H1 (cell line): ENCODE results near the gene SYN1. TPM values are rescaled to one million over a fixed set of nuclear protein-coding genes. Genes with fewer than 3 reads are reported as not detected.

Experiments used
- CTCF ChIA-PET: fragments of 300-600 bp; sonication (Branson Sonifier 250); formaldehyde crosslinking; loops from one replicate; lab custom pipeline; 2021; ENCODE audit not compliant: partially characterized antibody; lab: Charles Lee
- POLR2A ChIA-PET: fragments of 300-600 bp; sonication (Branson Sonifier 250); formaldehyde crosslinking; loops from one replicate; lab custom pipeline; 2021; ENCODE audit warnings: inconsistent platforms; ENCODE audit not compliant: partially characterized antibody; lab: Charles Lee
- DNase-seq, 2 experiments: peaks; one replicate each; pipeline versions ENCODE4 v3.0.0 to v3.0.0-alpha.2; 2010 to 2022; ENCODE audit warnings: low spot score in 2 of 2, low read depth in 1 of 2, mixed read lengths in 1 of 2
- FAIRE-seq: peaks from 2 replicates; lab custom pipeline; 2011; peaks lifted over from hg19 to GRCh38; lab: Jason Lieb, UNC
- H2AFZ ChIP-seq: 2 replicates; pipeline ENCODE4 v1.8.1; 2012; ENCODE audit warnings: low read length, inconsistent platforms
- H2AK5ac ChIP-seq: 2 replicates; pipeline ENCODE4 v1.6.1; 2013; ENCODE audit warnings: low read depth, low read length
- H2BK120ac ChIP-seq: replicated peaks from 2 replicates; pipeline ENCODE3; 2013; ENCODE audit warnings: low read depth, low read length, inconsistent platforms
- H2BK12ac ChIP-seq: 2 replicates; pipeline ENCODE4 v1.6.1; 2013; ENCODE audit warnings: low read depth, low read length
- H2BK15ac ChIP-seq: 2 replicates; pipeline ENCODE4 v1.6.1; 2013; ENCODE audit warnings: low read length
- H2BK20ac ChIP-seq: 2 replicates; pipeline ENCODE4 v1.6.1; 2013; ENCODE audit warnings: low read length
- H2BK5ac ChIP-seq: 2 replicates; pipeline ENCODE4 v1.6.1; 2013; ENCODE audit warnings: low read depth, low read length
- H3K14ac ChIP-seq: 2 replicates; pipeline ENCODE4 v1.6.1; 2013; ENCODE audit warnings: inconsistent platforms; ENCODE audit not compliant: insufficient read length
- H3K18ac ChIP-seq: 2 replicates; pipeline ENCODE4 v1.6.1; 2013; ENCODE audit warnings: low read length; ENCODE audit errors: extremely low read depth
- H3K23ac ChIP-seq: 2 replicates; pipeline ENCODE4 v1.6.1; 2013; ENCODE audit warnings: inconsistent platforms; ENCODE audit not compliant: insufficient read length
- H3K23me2 ChIP-seq: 2 replicates; pipeline ENCODE4 v1.6.1; 2013; ENCODE audit warnings: low read depth, low read length
- H3K27ac ChIP-seq: 2 replicates; pipeline ENCODE4 v1.6.1; 2011; ENCODE audit warnings: low read depth, low read length, inconsistent platforms
- H3K27me3 ChIP-seq, 4 experiments: replicated peaks in 1 of 4; 1 replicate in 1 of 4; 2 replicates in 3 of 4; pipeline versions ENCODE4 v1.6.1 to v1.8.1; 2011 to 2013; ENCODE audit warnings: low read length in 3 of 4, mild to moderate bottlenecking in 3 of 4, inconsistent platforms in 2 of 4, mixed read lengths in 2 of 4, moderate library complexity in 1 of 4; ENCODE audit not compliant: control insufficient read depth in 3 of 4, insufficient read depth in 3 of 4; ENCODE audit errors: extremely low read depth in 1 of 4
- H3K36me3 ChIP-seq, 4 experiments: 2 replicates each; pipeline versions ENCODE4 v1.6.1 to v1.8.1; 2011 to 2013; ENCODE audit warnings: mild to moderate bottlenecking in 4 of 4, low read length in 3 of 4, moderate library complexity in 2 of 4, control low read depth in 1 of 4, inconsistent platforms in 1 of 4; ENCODE audit not compliant: insufficient read depth in 4 of 4, control insufficient read depth in 2 of 4
- H3K4ac ChIP-seq: replicated peaks from 2 replicates; pipeline ENCODE3; 2013; ENCODE audit warnings: low read length, low read depth, mixed read lengths, inconsistent platforms; ENCODE audit not compliant: insufficient read length
- H3K4me1 ChIP-seq, 4 experiments: replicated peaks in 1 of 4; 1 replicate in 1 of 4; 2 replicates in 3 of 4; pipeline versions ENCODE4 v1.6.1 to v1.8.1; 2011 to 2013; ENCODE audit warnings: low read length in 3 of 4, inconsistent platforms in 2 of 4, mixed read lengths in 1 of 4; ENCODE audit not compliant: insufficient read depth in 4 of 4, control insufficient read depth in 3 of 4
- H3K4me2 ChIP-seq, 2 experiments: 2 replicates each; pipeline versions ENCODE4 v1.6.1 to v1.8.1; 2011 to 2013; ENCODE audit warnings: low read depth in 2 of 2, low read length in 2 of 2, control low read depth in 1 of 2, inconsistent platforms in 1 of 2, mild to moderate bottlenecking in 1 of 2; ENCODE audit not compliant: insufficient read depth in 1 of 2
- H3K4me3 ChIP-seq, 4 experiments: fragments of 200-600, 300-600 bp in 1 of 4; sonication (generic), shearing (Covaris generic), sonication (Bioruptor Twin) in 1 of 4; 2 replicates each; pipeline versions ENCODE4 v1.5.1 to v1.8.1; 2011 to 2016; ENCODE audit warnings: low read length in 4 of 4, low read depth in 3 of 4, control low read depth in 2 of 4, inconsistent platforms in 2 of 4, mild to moderate bottlenecking in 2 of 4, mixed read lengths in 1 of 4, moderate library complexity in 1 of 4; ENCODE audit not compliant: insufficient read depth in 2 of 4; ENCODE audit errors: extremely low read depth in 1 of 4
- H3K56ac ChIP-seq: replicated peaks from 2 replicates; pipeline ENCODE3; 2013; ENCODE audit warnings: low read depth, mild to moderate bottlenecking, mixed read lengths, low read length, inconsistent platforms; ENCODE audit not compliant: insufficient read length
- H3K79me1 ChIP-seq: 2 replicates; pipeline ENCODE4 v1.6.1; 2013; ENCODE audit warnings: low read depth, low read length, control low read depth
- H3K79me2 ChIP-seq, 2 experiments: 2 replicates each; pipeline versions ENCODE4 v1.6.1 to v1.8.1; 2012 to 2013; ENCODE audit warnings: low read length in 2 of 2, mild to moderate bottlenecking in 2 of 2, inconsistent platforms in 1 of 2; ENCODE audit not compliant: insufficient read depth in 2 of 2, control insufficient read depth in 1 of 2
- H3K9ac ChIP-seq, 4 experiments: replicated peaks in 1 of 4; 1 replicate in 1 of 4; 2 replicates in 3 of 4; pipeline versions ENCODE4 v1.6.1 to v1.8.1; 2011 to 2013; ENCODE audit warnings: low read depth in 3 of 4, low read length in 3 of 4, control low read depth in 2 of 4, mild to moderate bottlenecking in 2 of 4, moderate library complexity in 2 of 4, inconsistent platforms in 1 of 4; ENCODE audit errors: extremely low read depth in 1 of 4
- H3K9me3 ChIP-seq, 2 experiments: 2 replicates each; pipeline versions ENCODE4 v1.6.1 to v1.8.1; 2012 to 2013; ENCODE audit warnings: mild to moderate bottlenecking in 2 of 2, moderate library complexity in 2 of 2, control low read depth in 1 of 2, inconsistent platforms in 1 of 2, low read depth in 1 of 2, low read length in 1 of 2, mixed read lengths in 1 of 2; ENCODE audit not compliant: insufficient read depth in 2 of 2
- H4K20me1 ChIP-seq, 2 experiments: replicated peaks in 1 of 2; 2 replicates each; pipeline versions ENCODE3 to v1.8.1; 2011 to 2013; ENCODE audit warnings: inconsistent platforms in 2 of 2, low read length in 2 of 2, mild to moderate bottlenecking in 1 of 2; ENCODE audit not compliant: insufficient read depth in 2 of 2, control insufficient read depth in 1 of 2
- H4K5ac ChIP-seq: 2 replicates; pipeline ENCODE4 v1.6.1; 2013; ENCODE audit warnings: low read length, low read depth, mixed read lengths, inconsistent platforms; ENCODE audit not compliant: insufficient read length
- H4K8ac ChIP-seq: 2 replicates; pipeline ENCODE4 v1.8.0; 2013; ENCODE audit warnings: mild to moderate bottlenecking, moderate library complexity, low read length, inconsistent platforms; ENCODE audit not compliant: insufficient read depth; ENCODE audit errors: extremely low read depth
- H4K91ac ChIP-seq: replicated peaks from 2 replicates; pipeline ENCODE3; 2013; ENCODE audit warnings: low read length, mixed read lengths, inconsistent platforms; ENCODE audit not compliant: insufficient read length
- WGBS, 2 experiments: shearing (Covaris generic) in 1 of 2; methylation state at CpG; one replicate each; pipeline versions ENCODE4 v1.1.6 to v1.1.7; 2013 to 2015; ENCODE audit warnings: low lambda C conversion rate in 2 of 2, mixed read lengths in 2 of 2, inconsistent platforms in 1 of 2, low coverage in 1 of 2, missing lambda C conversion rate in 1 of 2; ENCODE audit not compliant: insufficient replicate concordance in 2 of 2, insufficient coverage in 1 of 2, insufficient read length in 1 of 2; ENCODE audit errors: extremely low coverage in 1 of 2, missing lambda C conversion rate in 1 of 2; 5-methylcytosine and 5-hydroxymethylcytosine counted together
- polyA plus RNA-seq, 7 experiments: library from polyadenylated mRNA; depleted of rRNA in 3 of 7; stranded (reverse) in 5 of 7; unstranded in 2 of 7; fragments of >200 nt in 5 of 7; fragments of 200-250 nt in 2 of 7; gene quantifications; 1 replicate in 5 of 7; 2 replicates in 1 of 7; 4 replicates in 1 of 7; pipeline versions ENCODE4 v1.2.1 to v1.2.3, GENCODE V29; 2011 to 2013; ENCODE audit warnings: missing spikeins in 2 of 7, mixed read lengths in 2 of 7
- total RNA-seq: library from RNA; stranded (reverse); fragmentation: NEBNext Ultra II Directional; extraction: Animal tissue kit (Norgen Biotek cat#: 25700); gene quantifications from 2 replicates; pipeline ENCODE4 v1.2.1, GENCODE V29; 2021

The SYN1 gene
- total and polyA plus RNA-seq, 2 of the 8 experiments (the other 6 are each of a cell fraction or from before 2014, with no cell fraction given) = 2.1 to 14.1 TPM

- H4K5ac ChIP-seq = peak within 1 kb of the TSS; percentile 79
- H2AK5ac ChIP-seq = no peak within 1 kb of the TSS
- peak within 1 kb of the TSS; percentile 90 for H4K91ac ChIP-seq
- ChIA-PET POLR2A (no interaction called here), CTCF (no interaction called here)
- no peak within 1 kb of the TSS for H2BK20ac ChIP-seq
- 2% methylated on average over 28 of the region's 54 CpGs; no CpG with 5 or more reads in 1 of the 2 experiments for WGBS, 2 experiments
- H4K20me1 ChIP-seq = no peaks in the 10 kb centered on the region
- peak; percentile 85 to 89 for DNase-seq
- peak within 1 kb of the TSS; percentile 98; the same call in 1 of the 2 replicates for H4K8ac ChIP-seq
- H3K4me2 ChIP-seq = peak within 1 kb of the TSS; percentile 55 to 65
- H2BK15ac ChIP-seq = no peak within 1 kb of the TSS
- no peaks in the 10 kb centered on the region for H3K4me1 ChIP-seq
- peak within 1 kb of the TSS; percentile 69 to 96 (median 88) for H3K4me3 ChIP-seq
- no peaks in the 10 kb centered on the region for H3K9me3 ChIP-seq
- peak within 1 kb of the TSS; percentile 73 to 97 (median 93) for H3K9ac ChIP-seq
- no peak within 1 kb of the TSS; the same call in 1 of the 2 replicates for H3K18ac ChIP-seq
- H2BK5ac ChIP-seq = 0 out of 2 replicates have a peak within 1 kb of the TSS, but pooled peaks have one; percentile 83
- H3K56ac ChIP-seq = no peak within 1 kb of the TSS
- H3K27ac ChIP-seq = peak within 1 kb of the TSS; percentile 98
- no peaks in the 10 kb centered on the region for H3K79me2 ChIP-seq
- peak within 1 kb of the TSS; percentile 92; the same call in 1 of the 2 replicates for H2BK12ac ChIP-seq
- no peak within 1 kb of the TSS for H2AFZ ChIP-seq
- no peak within 1 kb of the TSS for H3K14ac ChIP-seq
- peaks cover 0 to 16% (median 10%) of the 10 kb centered on the region in 4 experiments; a peak in 5 of 8 replicates for H3K36me3 ChIP-seq
- no peaks in the 10 kb centered on the region for H3K23me2 ChIP-seq
- no peak for FAIRE-seq
- H3K23ac ChIP-seq = no peak within 1 kb of the TSS
- H3K79me1 ChIP-seq = no peaks in the 10 kb centered on the region
- H3K4ac ChIP-seq = no peak within 1 kb of the TSS
- H3K27me3 ChIP-seq = peaks cover 0 to 4% (median 1%) of the 10 kb centered on the region in 4 experiments; a peak in 3 of 7 replicates
- H2BK120ac ChIP-seq = no peak within 1 kb of the TSS
Measured at GRCh38 chrX:47658684-47659420, 39.2 kb upstream of the SYN1 start, which contains the start of gene UXT. UXT (minus strand) TSS chrX:47659180; CDS start chrX:47658927, 253 bp downstream.
